ENCODE results near the gene MKX.

MKX gene

DNA sequence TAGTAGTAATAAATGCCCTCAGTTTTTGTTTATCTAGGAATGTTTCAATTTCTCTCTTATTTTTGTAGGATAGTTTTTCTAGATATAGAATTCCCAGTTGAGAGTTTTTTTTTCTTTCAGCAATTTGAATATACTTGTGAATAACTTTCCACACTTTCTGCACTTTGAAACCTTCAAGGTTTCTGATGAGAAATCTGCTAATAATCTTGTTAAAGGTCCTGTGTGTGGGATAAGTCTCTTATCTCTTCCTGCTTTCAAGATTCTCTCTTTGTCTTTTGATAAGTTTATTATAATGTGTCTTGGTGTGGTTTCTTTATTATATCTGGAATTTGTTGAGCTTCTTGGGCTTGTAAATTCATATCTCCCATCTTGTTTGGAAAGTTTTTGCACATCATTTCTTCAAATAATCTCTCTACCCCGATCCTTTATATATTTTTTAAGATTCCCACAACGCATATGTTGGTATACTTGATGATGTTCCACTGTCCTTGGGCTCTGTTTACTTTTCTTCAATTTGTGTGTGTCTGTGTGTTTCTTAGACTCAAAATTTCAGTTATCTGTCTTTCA, 103.5 kb downstream of the MKX start:
- DNase-seq (ENCODE audit: low spot score), result no peak
- in situ Hi-C loops (cut with MboI; ENCODE audit: low sequenced_read_pairs, unreplicated experiment), result no loop called here
- no peak for TF ChIP-seq CTCF (IDR thresholded peaks at IDR 0.05; ENCODE audit: borderline replicate concordance, control extremely low read depth, extremely low read depth, insufficient read depth, missing control alignments)

DNA sequence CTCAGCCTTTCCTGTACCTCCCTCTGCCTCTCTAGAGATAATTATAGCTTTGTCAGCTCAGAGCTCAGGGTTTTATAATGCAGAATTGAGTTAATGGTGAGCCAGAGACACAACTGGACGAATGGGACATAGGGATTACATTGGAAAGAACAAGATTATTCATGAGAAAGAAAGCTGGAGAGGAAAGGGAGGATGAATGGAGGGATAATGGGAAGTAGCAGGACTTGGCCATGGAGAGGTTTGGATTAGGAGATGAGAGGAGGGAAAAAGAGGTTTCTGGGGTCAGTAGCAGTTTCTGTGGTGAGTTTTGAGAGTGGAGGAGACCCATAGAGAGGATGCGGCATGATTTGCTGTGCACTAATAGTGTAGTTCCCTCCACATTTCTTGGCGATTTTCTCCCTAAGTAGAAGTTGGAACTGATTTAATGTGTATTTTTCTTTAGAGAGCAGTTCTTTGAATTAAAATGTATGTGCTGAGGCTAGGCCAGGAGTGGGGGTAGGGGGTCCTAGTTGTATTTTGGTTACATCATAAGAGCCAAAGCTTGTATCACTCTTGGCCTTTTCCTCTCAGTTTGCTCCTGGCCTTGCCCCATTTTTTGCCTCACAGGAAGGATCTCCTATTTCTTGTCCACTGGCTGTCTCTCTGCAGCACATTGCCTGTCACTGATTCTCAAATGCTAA, 107.4 kb downstream of the MKX start:
- no peak for DNase-seq (ENCODE audit: low spot score)
- in situ Hi-C loops (cut with MboI; ENCODE audit: low sequenced_read_pairs, unreplicated experiment), result no loop called here
- no peak for TF ChIP-seq CTCF (IDR thresholded peaks at IDR 0.05; ENCODE audit: borderline replicate concordance, control extremely low read depth, extremely low read depth, insufficient read depth, missing control alignments)

GRCh38 chr10:27637601-27638000, 108.0 kb downstream of the MKX start:
- no peak for DNase-seq (ENCODE audit: low spot score)

DNA sequence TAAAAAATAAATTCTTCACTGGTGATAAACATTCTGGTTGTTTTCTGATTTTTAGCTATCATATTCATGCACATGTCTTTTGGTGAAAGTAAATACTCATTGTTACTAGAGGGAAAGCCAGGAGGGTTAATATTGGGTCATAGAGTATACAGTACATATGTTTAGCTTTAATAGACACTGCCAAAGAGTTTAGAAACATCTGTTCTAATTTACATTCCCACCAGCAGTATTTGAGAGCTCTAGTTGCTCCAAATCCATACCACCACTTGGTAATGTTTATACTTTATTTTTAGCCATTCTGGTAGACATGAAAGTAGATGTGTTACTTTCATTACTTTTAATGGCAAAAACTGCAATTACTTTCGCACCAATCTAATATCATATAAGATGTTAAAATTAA, 108.8 kb downstream of the MKX start:
- no peak for DNase-seq (ENCODE audit: low spot score)
- TF ChIP-seq CTCF (IDR thresholded peaks at IDR 0.05; ENCODE audit: borderline replicate concordance, control extremely low read depth, extremely low read depth, insufficient read depth, missing control alignments), result no peak
- in situ Hi-C loops (cut with MboI; ENCODE audit: low sequenced_read_pairs, unreplicated experiment), result no loop called here

More at GRCh38 chr10:27637601-27638000, 108.0 kb downstream of the MKX start:
- TF ChIP-seq CTCF (IDR thresholded peaks at IDR 0.05; ENCODE audit: borderline replicate concordance, control extremely low read depth, extremely low read depth, insufficient read depth, missing control alignments), result no peak
- in situ Hi-C loops (cut with MboI; ENCODE audit: low sequenced_read_pairs, unreplicated experiment), result no loop called here

DNA sequence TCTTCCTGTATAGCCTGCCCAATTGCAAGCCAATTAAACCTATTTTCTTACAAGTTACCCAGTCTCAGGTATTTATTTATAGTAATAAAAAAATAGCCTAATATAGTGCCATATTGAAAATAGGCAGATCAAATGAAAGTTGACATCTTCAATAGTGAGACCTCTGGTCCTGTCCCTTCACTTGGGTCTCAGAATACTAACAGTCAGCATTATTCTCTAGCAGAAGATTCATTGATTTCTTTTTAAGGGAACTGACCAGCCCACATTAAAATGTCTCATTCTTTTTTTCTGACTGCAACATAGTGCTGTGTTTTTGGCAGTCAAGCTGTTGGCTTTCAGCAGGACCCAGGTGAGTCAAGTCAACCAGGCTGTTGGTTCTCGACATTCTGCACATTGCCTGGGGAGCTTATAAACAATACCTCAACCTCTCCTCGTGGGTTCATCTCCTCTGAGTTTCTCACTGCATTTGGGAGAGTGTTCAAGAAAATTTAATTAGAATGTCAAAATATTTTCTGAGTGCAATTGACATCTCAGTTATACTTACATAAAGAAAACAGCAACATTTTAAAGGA, 109.8 kb downstream of the MKX start:
- TF ChIP-seq CTCF (IDR thresholded peaks at IDR 0.05; ENCODE audit: borderline replicate concordance, control extremely low read depth, extremely low read depth, insufficient read depth, missing control alignments), result no peak
- in situ Hi-C loops (cut with MboI; ENCODE audit: low sequenced_read_pairs, unreplicated experiment), result no loop called here
- no peak for DNase-seq (ENCODE audit: low spot score)

DNA sequence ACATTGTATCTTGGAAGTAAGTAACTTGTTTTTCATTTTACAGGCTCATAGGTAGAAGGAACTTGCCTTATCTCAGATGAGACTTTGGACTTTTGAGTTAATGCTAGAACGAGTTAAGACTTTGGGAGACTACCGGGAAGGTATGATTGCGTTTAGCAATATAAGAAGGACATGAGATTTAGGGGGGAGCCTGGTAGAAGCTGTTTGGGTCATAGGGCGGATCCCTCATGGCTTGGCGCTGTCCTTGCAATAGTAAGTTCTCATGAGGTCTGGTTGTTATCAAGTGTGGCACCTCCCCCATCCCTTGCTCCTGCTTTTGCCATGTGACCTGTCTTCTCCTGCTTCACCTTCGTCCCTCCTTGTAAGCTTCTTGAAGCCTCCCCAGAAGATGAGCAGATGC, 110.3 kb downstream of the MKX start:
- TF ChIP-seq CTCF (IDR thresholded peaks at IDR 0.05; ENCODE audit: borderline replicate concordance, control extremely low read depth, extremely low read depth, insufficient read depth, missing control alignments), result no peak
- in situ Hi-C loops (cut with MboI; ENCODE audit: low sequenced_read_pairs, unreplicated experiment), result no loop called here

More for the DNA sequence above, 110.3 kb downstream of the MKX start:
- no peak for DNase-seq (ENCODE audit: low spot score)

All from GM13976 (cell line).